ENCODE measurements around the gene IPMK.

Gene IPMK

GRCh38 chr10:58267713-58268453 is at the start of gene IPMK:
TSS of gene IPMK (minus strand) at chr10:58267894. CDS start at chr10:58267611, 283 bp downstream.
- Histone ChIP-seq H3K27me3 (no peaks in the 10 kb centered on the region), H3K4me1 (ENCODE audit: control insufficient read depth in 1 of 2, insufficient read depth in 1 of 2, low read depth in 1 of 2, low read length in 1 of 2) (peaks cover 40 to 49% of the 10 kb centered on the region in 2 experiments), H3K27ac (peak within 1 kb of the TSS; percentile 96), H3K36me3 (no peaks in the 10 kb centered on the region), H3K4me3 (ENCODE audit: low read depth in 1 of 2, low read length in 1 of 2) (peak within 1 kb of the TSS; percentile 82 to 83), H3K9me3 (no peaks in the 10 kb centered on the region)
- TF ChIP-seq, protein P1, sequence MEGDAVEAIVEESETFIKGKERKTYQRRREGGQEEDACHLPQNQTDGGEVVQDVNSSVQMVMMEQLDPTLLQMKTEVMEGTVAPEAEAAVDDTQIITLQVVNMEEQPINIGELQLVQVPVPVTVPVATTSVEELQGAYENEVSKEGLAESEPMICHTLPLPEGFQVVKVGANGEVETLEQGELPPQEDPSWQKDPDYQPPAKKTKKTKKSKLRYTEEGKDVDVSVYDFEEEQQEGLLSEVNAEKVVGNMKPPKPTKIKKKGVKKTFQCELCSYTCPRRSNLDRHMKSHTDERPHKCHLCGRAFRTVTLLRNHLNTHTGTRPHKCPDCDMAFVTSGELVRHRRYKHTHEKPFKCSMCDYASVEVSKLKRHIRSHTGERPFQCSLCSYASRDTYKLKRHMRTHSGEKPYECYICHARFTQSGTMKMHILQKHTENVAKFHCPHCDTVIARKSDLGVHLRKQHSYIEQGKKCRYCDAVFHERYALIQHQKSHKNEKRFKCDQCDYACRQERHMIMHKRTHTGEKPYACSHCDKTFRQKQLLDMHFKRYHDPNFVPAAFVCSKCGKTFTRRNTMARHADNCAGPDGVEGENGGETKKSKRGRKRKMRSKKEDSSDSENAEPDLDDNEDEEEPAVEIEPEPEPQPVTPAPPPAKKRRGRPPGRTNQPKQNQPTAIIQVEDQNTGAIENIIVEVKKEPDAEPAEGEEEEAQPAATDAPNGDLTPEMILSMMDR (IDR thresholded peaks at IDR 0.05), result peak; percentile 28

DNA sequence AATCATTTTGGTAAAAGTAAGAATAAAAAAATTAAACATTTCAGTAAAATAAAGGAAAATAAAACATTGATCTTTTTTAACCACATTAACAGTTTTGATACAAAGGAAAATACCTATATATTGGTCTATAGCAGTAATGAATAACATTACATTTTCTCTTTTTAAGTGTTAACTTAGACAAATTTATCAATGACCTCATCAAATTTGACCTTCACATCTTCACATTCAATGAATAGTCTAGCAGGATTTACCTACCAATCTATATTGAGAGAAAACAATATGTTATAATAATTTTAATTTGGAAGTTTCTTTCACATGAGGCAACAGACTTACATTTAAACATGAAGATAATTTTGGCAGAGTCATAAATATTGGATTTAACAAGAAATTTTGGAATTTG is 49.2 kb upstream of the IPMK start:
- TF ChIP-seq, protein P1 (IDR thresholded peaks at IDR 0.05), result no peak
- H3K9me3 ChIP-seq, result no peaks in the 10 kb centered on the region
- no peaks in the 10 kb centered on the region for H3K27me3 ChIP-seq
- no peaks in the 10 kb centered on the region for H3K36me3 ChIP-seq
- no peaks in the 10 kb centered on the region for H3K4me1 ChIP-seq (ENCODE audit: control insufficient read depth in 1 of 2, insufficient read depth in 1 of 2, low read depth in 1 of 2, low read length in 1 of 2)
- H3K4me3 ChIP-seq (ENCODE audit: low read depth in 1 of 2, low read length in 1 of 2), result no peak overlapping the region
- H3K27ac ChIP-seq, result no peak overlapping the region

DNA sequence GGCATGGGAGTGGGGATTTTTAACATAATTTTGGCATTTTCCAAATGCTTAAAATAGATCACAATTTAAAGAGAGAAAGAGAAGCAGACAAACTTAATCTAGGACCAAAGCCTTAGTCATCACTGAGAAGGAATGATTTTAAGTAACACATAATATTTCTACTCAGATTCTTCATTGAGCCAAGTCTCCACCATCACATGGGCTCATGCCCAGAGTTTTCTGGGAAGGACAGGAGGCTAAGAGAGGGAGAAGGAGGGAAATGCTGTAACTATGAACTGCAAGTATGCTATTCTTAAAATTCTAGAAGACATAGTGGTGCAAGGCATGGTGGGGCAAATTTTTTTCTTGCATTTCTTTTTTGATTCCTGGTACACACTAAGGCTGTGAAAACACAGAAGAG is 43.3 kb upstream of the IPMK start:
- TF ChIP-seq, protein P1 (IDR thresholded peaks at IDR 0.05), result no peak
- no peak overlapping the region for H3K4me3 ChIP-seq (ENCODE audit: low read depth in 1 of 2, low read length in 1 of 2)
- H3K27ac ChIP-seq, result no peak overlapping the region
- H3K27me3 ChIP-seq, result peaks cover 33% of the 10 kb centered on the region
- H3K9me3 ChIP-seq, result no peaks in the 10 kb centered on the region
- no peaks in the 10 kb centered on the region for H3K4me1 ChIP-seq (ENCODE audit: control insufficient read depth in 1 of 2, insufficient read depth in 1 of 2, low read depth in 1 of 2, low read length in 1 of 2)
- H3K36me3 ChIP-seq, result no peaks in the 10 kb centered on the region

DNA sequence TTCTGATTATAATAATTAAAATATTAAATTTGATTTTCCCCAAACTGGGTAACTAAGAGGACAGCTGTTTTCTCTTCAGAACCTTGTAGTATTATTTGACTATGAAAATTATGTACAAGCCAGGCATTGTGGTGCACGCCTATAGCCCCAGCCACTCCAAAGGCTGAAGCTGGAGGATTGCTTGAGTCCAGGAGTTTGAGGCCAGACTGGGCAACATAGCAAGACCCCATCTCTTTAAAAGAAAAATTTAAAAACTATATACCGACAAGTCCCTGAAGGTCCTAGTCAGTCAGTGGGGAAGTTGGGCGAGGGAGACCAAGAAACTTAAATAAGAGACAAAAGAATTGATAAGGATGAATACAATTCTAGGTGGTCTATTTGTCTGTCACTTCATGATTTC is 40.0 kb upstream of the IPMK start:
- no peak overlapping the region for H3K27ac ChIP-seq
- TF ChIP-seq, protein P1 (IDR thresholded peaks at IDR 0.05), result no peak
- H3K27me3 ChIP-seq, result peaks cover 39% of the 10 kb centered on the region
- H3K9me3 ChIP-seq, result no peaks in the 10 kb centered on the region
- H3K4me3 ChIP-seq (ENCODE audit: low read depth in 1 of 2, low read length in 1 of 2), result no peak overlapping the region
- no peaks in the 10 kb centered on the region for H3K4me1 ChIP-seq (ENCODE audit: control insufficient read depth in 1 of 2, insufficient read depth in 1 of 2, low read depth in 1 of 2, low read length in 1 of 2)
- H3K36me3 ChIP-seq, result no peaks in the 10 kb centered on the region

GRCh38 chr10:58305821-58306220 is 38.1 kb upstream of the IPMK start:
- Histone ChIP-seq H3K36me3 (no peaks in the 10 kb centered on the region), H3K27me3 (peaks cover 48% of the 10 kb centered on the region), H3K4me1 (ENCODE audit: control insufficient read depth in 1 of 2, insufficient read depth in 1 of 2, low read depth in 1 of 2, low read length in 1 of 2) (no peaks in the 10 kb centered on the region), H3K27ac (no peak overlapping the region), H3K4me3 (ENCODE audit: low read depth in 1 of 2, low read length in 1 of 2) (no peak overlapping the region), H3K9me3 (no peaks in the 10 kb centered on the region)
- TF ChIP-seq, protein P1 (IDR thresholded peaks at IDR 0.05), result no peak

Data from neutrophil (primary cell).